ENCODE measurements around the gene CPEB3.

GRCh38 chr10:92042541-92042940, 248.3 kb downstream of the CPEB3 start:
- no peak for TF ChIP-seq ZFX (IDR thresholded peaks at IDR 0.05; ENCODE audit: borderline replicate concordance)
- TF ChIP-seq CTCF (IDR thresholded peaks at IDR 0.05): no peak
